ENCODE results near the gene RAB3GAP2.

DNA sequence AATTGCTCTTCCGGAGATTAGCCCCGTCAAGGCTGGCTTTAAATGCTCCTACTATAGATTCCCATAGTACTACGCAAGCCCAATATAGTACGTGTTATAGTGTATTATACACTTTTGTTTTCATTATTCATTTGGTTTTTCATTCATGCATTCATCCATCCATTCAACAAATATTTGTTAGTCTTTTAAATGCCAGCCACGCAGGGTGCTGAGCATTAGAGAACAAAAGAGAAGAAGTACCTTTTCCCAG lies 513 bp upstream of the RAB3GAP2 start:
- TF ChIP-seq SUZ12 (IDR thresholded peaks at IDR 0.05; ENCODE audit: extremely low read depth, insufficient read depth, insufficient read length): no peak
- no peak for TF ChIP-seq ZNF274 (IDR thresholded peaks at IDR 0.05; ENCODE audit: low read depth, low read length)
- TF ChIP-seq YY1 (IDR thresholded peaks at IDR 0.05; ENCODE audit: insufficient read depth, insufficient read length): no peak
